ENCODE results near the gene CCDC68.

The CCDC68 gene

GRCh38 chr18:54909538-54909937 lies 49.7 kb downstream of the CCDC68 start:
- TF ChIP-seq CTCF (conservative IDR thresholded peaks at IDR 0.05; ENCODE audit: low read length) (no peak), EZH2phosphoT487 (IDR thresholded peaks at IDR 0.05; ENCODE audit: borderline replicate concordance) (no peak)
- Histone ChIP-seq H3K36me3 (ENCODE audit: insufficient read depth, low read length) (no peaks in the 10 kb centered on the region), H3F3A (ENCODE audit: low read depth) (no peaks in the 10 kb centered on the region), H3K9me2 (replicated peaks; ENCODE audit: low read depth, low read length) (no peaks in the 10 kb centered on the region), H3K4me3 (ENCODE audit: low read length, poor library complexity, severe bottlenecking) (no peak overlapping the region), H3K27me3 (ENCODE audit: insufficient read depth, low read length, poor library complexity, severe bottlenecking) (no peaks in the 10 kb centered on the region), H3K9ac (ENCODE audit: low read depth, low read length, poor library complexity, severe bottlenecking) (no peak overlapping the region), H3K9me3 (ENCODE audit: insufficient read depth, low read depth, low read length) (no peaks in the 10 kb centered on the region; the same call in 1 of the 2 replicates), H2AFZ (ENCODE audit: low read length) (no peak overlapping the region), H4K20me1 (ENCODE audit: insufficient read depth, low read length, poor library complexity, severe bottlenecking) (no peaks in the 10 kb centered on the region), H3K4me1 (ENCODE audit: insufficient read depth, low read length, poor library complexity, severe bottlenecking) (no peaks in the 10 kb centered on the region), H3K79me2 (ENCODE audit: insufficient read depth, low read length) (no peaks in the 10 kb centered on the region), H3K4me2 (ENCODE audit: low read depth, low read length, poor library complexity, severe bottlenecking) (no peak overlapping the region)

DNA sequence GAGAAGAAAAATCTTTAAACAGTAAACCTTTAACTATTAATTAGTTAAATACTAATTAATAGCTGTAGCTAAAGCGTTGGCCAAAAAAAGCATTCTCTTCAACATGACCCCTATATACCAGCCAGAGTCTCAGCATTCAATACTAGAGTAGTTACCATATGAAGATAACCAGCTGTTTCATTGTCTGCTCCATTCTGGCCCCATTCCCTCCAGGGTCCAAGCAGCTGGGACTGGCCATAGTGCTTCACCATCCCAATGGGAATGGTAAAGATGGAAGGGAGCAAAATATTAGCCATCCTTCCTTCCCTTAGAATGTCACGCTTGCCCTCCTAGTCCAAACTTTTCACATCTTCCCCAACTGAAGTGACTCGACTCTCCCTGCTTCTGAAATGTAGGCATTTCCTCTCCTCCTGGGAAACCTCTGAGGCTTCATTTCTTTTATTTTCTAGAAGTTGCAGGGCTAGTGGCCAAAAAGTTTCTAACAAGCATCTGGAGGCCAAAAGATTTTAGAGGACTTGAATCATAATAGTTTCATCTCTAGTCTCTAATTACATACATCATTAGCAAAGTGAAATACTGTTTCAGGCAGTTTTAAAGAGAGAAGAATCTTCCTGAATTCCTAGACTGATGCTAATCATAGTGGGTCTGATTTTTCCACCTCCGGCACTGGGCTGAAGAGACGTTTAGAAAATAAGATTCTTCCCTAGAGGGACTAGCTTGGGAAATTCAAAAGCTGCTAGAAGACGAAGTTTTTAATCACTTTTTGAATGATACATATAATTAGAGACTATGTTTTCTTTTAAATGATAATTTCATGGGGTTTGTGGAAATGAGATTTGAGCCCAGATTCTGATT lies 52.7 kb downstream of the CCDC68 start:
- TF ChIP-seq EZH2phosphoT487 (IDR thresholded peaks at IDR 0.05; ENCODE audit: borderline replicate concordance), result no peak
- TF ChIP-seq CTCF (conservative IDR thresholded peaks at IDR 0.05; ENCODE audit: low read length), result no peak
- no peaks in the 10 kb centered on the region for H3K27me3 ChIP-seq (ENCODE audit: insufficient read depth, low read length, poor library complexity, severe bottlenecking)
- no peak overlapping the region for H3K4me2 ChIP-seq (ENCODE audit: low read depth, low read length, poor library complexity, severe bottlenecking)
- H3K9me2 ChIP-seq (replicated peaks; ENCODE audit: low read depth, low read length), result no peaks in the 10 kb centered on the region
- H3K9me3 ChIP-seq (ENCODE audit: insufficient read depth, low read depth, low read length), result no peaks in the 10 kb centered on the region; the same call in 1 of the 2 replicates
- H3K4me1 ChIP-seq (ENCODE audit: insufficient read depth, low read length, poor library complexity, severe bottlenecking), result no peaks in the 10 kb centered on the region
- no peaks in the 10 kb centered on the region for H3K79me2 ChIP-seq (ENCODE audit: insufficient read depth, low read length)
- no peak overlapping the region for H3K9ac ChIP-seq (ENCODE audit: low read depth, low read length, poor library complexity, severe bottlenecking)
- no peaks in the 10 kb centered on the region for H3F3A ChIP-seq (ENCODE audit: low read depth)
- no peak overlapping the region for H3K4me3 ChIP-seq (ENCODE audit: low read length, poor library complexity, severe bottlenecking)
- H2AFZ ChIP-seq (ENCODE audit: low read length), result no peak overlapping the region
- H3K36me3 ChIP-seq (ENCODE audit: insufficient read depth, low read length), result no peaks in the 10 kb centered on the region
- no peaks in the 10 kb centered on the region for H4K20me1 ChIP-seq (ENCODE audit: insufficient read depth, low read length, poor library complexity, severe bottlenecking)

DNA sequence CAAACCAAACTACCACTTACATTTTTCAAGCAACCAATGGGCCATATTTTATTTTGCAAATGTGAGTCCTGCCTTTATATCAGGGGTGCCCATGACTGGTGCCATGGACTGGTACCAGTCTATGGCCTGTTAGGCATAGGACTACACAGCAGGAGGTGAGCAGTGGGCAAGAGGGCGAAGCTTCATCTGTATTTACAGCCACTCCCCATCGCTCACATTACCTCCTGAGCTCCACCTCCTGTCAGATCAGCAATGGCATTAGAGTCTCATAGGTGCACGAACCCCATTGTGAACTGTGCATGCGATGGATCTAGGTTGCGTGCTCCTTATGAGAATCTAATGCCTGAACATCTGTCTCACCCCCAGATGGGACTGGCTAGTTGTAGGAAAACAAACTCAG lies 53.6 kb downstream of the CCDC68 start:
- H3F3A ChIP-seq (ENCODE audit: low read depth), result no peaks in the 10 kb centered on the region
- no peak for TF ChIP-seq CTCF (conservative IDR thresholded peaks at IDR 0.05; ENCODE audit: low read length)
- no peak for TF ChIP-seq EZH2phosphoT487 (IDR thresholded peaks at IDR 0.05; ENCODE audit: borderline replicate concordance)
- no peak overlapping the region for H3K4me3 ChIP-seq (ENCODE audit: low read length, poor library complexity, severe bottlenecking)
- H3K9me2 ChIP-seq (replicated peaks; ENCODE audit: low read depth, low read length), result no peaks in the 10 kb centered on the region
- H4K20me1 ChIP-seq (ENCODE audit: insufficient read depth, low read length, poor library complexity, severe bottlenecking), result no peaks in the 10 kb centered on the region
- no peaks in the 10 kb centered on the region for H3K36me3 ChIP-seq (ENCODE audit: insufficient read depth, low read length)
- no peak overlapping the region for H2AFZ ChIP-seq (ENCODE audit: low read length)
- no peak overlapping the region for H3K4me2 ChIP-seq (ENCODE audit: low read depth, low read length, poor library complexity, severe bottlenecking)
- H3K4me1 ChIP-seq (ENCODE audit: insufficient read depth, low read length, poor library complexity, severe bottlenecking), result no peaks in the 10 kb centered on the region
- no peaks in the 10 kb centered on the region; the same call in 1 of the 2 replicates for H3K9me3 ChIP-seq (ENCODE audit: insufficient read depth, low read depth, low read length)
- no peaks in the 10 kb centered on the region for H3K27me3 ChIP-seq (ENCODE audit: insufficient read depth, low read length, poor library complexity, severe bottlenecking)
- H3K9ac ChIP-seq (ENCODE audit: low read depth, low read length, poor library complexity, severe bottlenecking), result no peak overlapping the region
- H3K79me2 ChIP-seq (ENCODE audit: insufficient read depth, low read length), result no peaks in the 10 kb centered on the region

Data from Loucy (cell line).